GM18520 (cell line): Measurements from ENCODE around the gene E2F2.

ENCODE experiments used
- ATAC-seq: cut with Tn5 transposase; IDR thresholded peaks from one replicate; pipeline ENCODE4 v1.9.1; 2021; ENCODE audit not compliant: unreplicated experiment

The E2F2 gene

GRCh38 chr1:23466423-23466989, 64.5 kb downstream of the E2F2 start:
- no peak for ATAC-seq

GRCh38 chr1:23463286-23463685, 67.7 kb downstream of the E2F2 start:
- no peak for ATAC-seq

GRCh38 chr1:23462766-23463165, 68.3 kb downstream of the E2F2 start:
- ATAC-seq = no peak

GRCh38 chr1:23461050-23461449, 70.0 kb downstream of the E2F2 start:
- ATAC-seq = no peak

GRCh38 chr1:23460519-23460918, 70.5 kb downstream of the E2F2 start:
- no peak for ATAC-seq

- no peak for ATAC-seq
These were observed 71.7 kb downstream of the E2F2 start for GRCh38 chr1:23459338-23459757.
